GM21723 (cell line): Measurements from ENCODE around the gene FXYD4.
"Not testable (repeated sequence)": the region's sequence is repeated elsewhere in the genome, so short reads cannot be mapped to it uniquely, and the experiment has no call there.

Source experiments
- ATAC-seq: cut with Tn5 transposase; IDR thresholded peaks from one replicate; pipeline ENCODE4 v1.9.1; 2021; ENCODE audit warnings: mild to moderate bottlenecking, moderate library complexity; ENCODE audit not compliant: unreplicated experiment

FXYD4 gene

DNA sequence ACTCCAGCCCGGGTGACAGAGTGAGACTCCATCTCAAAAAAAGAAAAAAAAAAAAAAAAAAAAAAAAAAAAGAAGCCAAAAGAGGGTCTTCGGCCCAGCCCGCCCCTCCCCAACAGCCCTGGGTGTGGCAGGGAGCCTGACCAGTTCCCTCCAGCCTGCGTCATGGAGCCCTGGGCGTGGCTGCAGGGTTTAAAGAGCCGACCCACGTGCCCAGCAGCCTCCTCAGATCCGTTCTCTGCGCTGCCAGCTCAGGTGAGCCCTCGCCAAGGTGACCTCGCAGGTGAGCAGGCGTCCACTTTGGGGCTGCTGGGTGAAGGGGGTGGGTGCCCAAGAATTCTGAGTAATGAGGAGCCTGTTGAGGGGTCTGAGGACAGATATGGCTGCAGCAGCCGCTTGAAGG, at the start of gene FXYD4:
Gene FXYD4 (plus strand): TSS at position 219 of the 400 bp plus-strand sequence. CDS start 2,111 bp downstream, outside the sequence.
- ATAC-seq, result no peak

DNA sequence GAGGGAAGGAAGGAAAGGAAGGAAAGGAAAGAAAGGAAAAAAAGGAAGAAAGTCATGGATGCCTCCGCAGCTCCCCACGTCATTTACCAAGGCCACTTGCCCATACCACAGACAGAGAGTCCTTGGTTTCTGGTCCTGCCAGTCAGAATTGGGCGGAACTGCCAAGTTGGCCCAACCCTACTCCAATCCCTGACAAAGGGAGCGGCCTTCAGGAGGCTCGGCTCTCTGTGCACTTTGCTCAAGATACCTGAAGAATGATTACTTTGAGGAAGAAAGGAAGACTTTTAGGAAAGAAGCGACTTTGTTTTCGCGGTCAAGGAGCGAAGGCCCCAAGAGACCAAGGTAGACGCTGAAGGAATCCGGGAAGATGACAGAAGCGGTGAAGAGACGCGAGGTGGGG, 49.1 kb upstream of the FXYD4 start:
- no peak for ATAC-seq

DNA sequence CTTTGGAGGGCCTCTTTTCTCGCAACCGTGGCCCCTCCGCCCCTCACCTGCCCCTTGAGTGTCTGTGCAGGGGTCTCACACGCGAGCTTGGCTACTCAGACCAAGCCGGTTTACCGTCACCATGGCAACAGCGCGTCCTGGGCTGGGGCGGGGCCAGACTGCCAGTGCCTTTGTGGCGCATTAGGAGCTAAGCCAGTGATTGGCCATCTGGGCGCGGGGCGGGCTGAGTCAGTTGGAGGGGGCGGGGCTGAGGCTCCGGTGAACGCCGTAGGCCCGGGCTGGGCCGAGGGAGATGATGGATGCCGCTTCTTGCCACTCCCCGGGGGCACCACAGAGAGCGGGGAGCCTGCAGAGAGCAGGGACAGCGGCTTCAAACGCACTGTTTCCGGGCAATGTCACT, 48.7 kb upstream of the FXYD4 start:
- peak; percentile 73 for ATAC-seq

DNA sequence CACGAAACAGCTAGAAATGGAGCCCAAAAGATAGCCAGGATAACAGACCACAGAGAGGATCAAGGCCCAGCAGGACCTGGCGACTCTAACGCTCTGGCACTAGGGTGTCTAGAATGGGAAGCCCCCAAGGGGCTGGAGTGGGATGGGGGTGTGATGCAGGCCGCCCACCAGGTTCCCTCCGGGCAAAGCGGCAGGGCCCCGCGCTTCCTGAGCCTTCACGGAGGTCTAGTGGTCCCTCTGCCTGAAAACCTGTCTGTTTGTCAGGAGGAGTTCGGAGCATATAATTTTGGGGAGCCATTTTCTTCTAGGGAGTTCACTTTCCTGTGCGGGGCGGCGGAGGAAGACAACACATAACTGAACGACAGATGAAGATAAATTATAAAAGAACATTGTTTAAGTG, 48.2 kb upstream of the FXYD4 start:
- ATAC-seq, result no peak

DNA sequence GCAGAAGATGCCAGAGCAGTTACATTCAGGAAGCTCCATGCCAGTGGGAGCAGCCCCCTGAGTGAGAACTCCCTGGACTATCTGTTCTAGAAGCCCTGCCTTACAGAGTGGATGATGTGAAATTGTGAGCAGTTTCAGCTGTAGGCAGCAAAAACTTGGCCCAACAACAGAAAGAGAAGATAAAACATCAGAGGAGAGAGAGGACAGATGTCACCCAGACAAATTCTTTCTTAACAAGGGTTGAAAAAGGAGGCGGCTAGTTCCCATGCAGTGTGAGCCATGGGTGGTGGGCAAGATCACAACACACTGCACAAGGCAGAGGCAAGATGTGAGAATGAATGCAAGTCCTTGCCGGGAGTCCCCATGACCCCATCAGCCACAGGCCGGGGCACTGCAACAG, 46.6 kb upstream of the FXYD4 start:
- no peak for ATAC-seq

DNA sequence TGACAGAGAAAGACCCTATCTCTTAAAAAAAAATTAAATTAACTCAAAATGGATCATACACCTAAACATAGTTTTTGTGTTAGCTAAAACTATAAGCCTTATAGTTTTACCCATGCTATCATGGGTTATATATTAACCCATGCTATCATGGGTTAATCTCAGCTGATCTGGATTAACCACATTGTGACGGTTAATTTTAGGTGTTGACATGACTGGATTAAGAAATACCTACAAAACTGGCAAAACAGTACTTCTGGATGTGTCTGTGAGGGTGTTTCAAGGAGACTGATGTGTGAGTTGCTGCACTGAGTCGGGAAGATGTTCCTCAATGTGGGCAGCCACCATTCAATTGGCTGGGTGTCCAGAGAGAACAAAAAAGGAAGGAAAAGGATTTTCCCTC, 44.3 kb upstream of the FXYD4 start:
- ATAC-seq, result no peak

DNA sequence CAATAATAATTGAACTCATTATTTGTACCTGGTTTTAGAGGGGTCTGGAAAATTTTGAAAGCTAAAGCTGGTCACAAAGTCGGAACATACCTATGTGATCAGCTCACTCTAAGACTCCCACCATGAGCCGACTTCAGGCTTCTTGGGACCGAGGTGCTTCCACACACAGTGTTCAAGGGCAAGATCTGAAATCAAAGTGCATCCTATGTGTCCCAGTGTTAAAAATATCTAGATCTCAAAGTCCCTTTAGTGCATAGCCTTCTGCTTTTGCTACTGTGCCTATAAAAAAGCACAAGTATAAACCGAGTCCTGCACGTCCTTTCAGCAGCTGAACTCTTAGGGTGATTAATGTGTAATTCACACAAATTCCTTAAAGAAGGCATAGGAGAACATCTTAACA, 43.5 kb upstream of the FXYD4 start:
- no peak for ATAC-seq

GRCh38 chr10:43328810-43329209, 42.6 kb upstream of the FXYD4 start:
- not testable (repeated sequence) for ATAC-seq

DNA sequence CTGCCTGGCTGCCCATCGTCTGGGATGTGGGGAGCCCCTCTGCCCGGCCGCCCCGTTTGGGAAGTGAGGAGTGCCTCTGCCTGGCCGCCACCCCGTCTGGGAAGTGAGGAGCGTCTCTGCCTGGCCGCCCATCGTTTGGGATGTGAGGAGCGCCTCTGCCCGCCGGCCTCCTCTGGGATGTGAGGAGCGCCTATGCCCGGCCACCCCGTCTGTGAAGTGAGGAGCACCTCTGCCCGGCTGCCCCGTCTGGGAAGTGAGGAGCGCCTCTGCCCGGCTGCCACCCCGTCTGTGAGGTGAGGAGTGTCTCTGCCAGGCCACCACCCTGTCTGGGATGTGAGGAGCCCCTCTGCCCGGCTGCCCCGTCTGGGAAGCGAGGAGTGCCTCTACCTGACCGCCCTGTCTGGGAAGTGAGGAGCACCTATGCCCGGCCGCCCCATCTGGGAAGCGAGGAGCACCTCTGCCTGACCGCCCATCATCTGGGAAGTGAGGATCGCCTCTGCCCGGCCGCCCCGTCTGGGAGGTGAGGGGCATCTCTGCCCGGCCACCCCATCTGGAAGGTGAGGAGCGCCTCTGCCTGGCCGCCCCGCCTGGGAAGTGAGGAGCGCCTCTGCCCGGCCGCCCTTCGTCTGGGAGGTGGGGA, 42.1 kb upstream of the FXYD4 start:
- ATAC-seq, result not testable (repeated sequence)

DNA sequence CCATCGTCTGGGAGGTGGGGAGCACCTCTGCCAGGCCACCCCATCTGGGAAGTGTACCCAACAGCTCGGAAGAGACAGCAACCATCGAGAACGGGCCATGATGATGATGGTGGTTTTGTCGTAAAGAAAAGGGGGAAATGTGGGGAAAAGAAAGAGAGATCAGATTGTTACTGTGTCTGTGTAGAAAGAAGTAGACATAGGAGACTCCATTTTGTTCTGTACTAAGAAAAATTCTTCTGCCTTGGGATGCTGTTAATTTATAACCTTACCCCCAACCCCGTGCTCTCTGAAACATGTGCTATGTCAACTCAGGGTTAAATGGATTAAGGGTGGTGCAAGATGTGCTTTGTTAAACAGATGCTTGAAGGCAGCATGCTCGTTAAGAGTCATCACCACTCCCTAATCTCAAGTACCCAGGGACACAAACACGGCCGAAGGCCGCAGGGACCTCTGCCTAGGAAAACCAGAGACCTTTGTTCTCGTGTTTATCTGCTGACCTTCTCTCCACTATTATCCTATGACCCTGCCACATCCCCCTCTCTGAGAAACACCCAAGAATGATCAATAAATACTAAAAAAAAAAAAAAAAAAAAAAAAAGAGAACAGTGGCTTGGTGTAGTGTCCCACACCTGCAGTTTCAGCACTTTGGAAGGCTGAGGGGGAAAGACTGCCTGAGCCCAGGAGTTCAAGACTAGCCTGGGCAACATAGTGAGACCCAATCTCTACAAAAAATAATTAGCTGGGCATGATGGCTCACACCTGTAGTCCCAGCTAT, 41.2 kb upstream of the FXYD4 start:
- not testable (repeated sequence) for ATAC-seq

DNA sequence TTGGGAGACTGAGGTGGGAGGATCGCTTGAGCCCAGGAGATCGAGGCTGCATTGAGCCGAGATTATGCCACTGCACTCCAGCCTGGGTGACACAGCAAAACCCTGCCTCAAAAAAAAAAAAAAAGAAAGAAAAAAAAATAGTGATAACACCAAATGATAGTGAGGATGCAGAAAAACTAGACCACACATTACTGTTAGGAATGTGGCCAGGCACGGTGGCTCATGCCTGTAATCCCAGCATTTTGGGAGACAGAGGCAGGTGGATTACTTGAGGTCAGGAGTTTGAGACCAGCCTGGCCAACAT, 40.7 kb upstream of the FXYD4 start:
- not testable (repeated sequence) for ATAC-seq

DNA sequence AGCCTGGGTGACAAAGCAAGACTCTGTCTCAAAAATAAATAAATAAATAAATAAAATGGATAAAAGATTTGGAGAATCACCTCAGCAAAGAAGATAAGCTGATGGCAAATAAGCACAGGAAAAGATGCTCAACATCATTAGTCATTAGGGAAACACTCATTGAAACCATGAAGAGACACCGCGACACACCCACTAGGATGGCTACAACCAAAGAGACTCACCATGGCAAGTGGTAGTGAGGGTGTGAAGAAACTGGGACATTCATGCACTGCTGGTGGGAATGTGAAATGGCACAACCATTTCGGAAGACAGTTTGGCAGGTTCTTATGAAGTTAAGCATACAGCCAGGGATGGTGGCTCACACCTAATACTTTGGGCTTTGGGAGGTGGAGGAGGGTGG, 37.8 kb upstream of the FXYD4 start:
- no peak for ATAC-seq

- no peak for ATAC-seq
Observed at GRCh38 chr10:43336061-43336460, 35.4 kb upstream of the FXYD4 start.

GRCh38 chr10:43336641-43337318, 34.7 kb upstream of the FXYD4 start:
- ATAC-seq, result no peak

GRCh38 chr10:43337536-43337935, 33.9 kb upstream of the FXYD4 start:
- ATAC-seq, result not testable (repeated sequence)

DNA sequence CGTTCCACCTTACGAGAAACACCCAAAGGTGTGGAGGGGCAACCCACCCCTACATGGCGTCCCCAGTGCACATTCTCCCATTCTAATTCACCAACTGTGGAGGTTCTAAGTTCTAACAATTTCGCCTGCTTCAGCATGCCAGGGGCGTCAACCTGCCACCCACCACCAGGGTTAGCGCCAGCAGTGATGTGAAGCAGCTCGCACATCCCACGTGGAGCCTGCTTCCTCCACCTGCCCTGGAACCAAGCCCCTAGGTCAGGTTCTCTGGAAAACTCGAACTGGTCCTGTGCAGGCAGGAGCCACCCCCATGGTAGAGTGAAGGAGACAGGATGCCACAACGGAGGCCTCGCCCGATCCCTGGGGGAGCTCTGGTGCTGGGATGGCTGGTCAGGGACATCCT, 33.3 kb upstream of the FXYD4 start:
- no peak for ATAC-seq

GRCh38 chr10:43339136-43339535, 32.3 kb upstream of the FXYD4 start:
- no peak for ATAC-seq

DNA sequence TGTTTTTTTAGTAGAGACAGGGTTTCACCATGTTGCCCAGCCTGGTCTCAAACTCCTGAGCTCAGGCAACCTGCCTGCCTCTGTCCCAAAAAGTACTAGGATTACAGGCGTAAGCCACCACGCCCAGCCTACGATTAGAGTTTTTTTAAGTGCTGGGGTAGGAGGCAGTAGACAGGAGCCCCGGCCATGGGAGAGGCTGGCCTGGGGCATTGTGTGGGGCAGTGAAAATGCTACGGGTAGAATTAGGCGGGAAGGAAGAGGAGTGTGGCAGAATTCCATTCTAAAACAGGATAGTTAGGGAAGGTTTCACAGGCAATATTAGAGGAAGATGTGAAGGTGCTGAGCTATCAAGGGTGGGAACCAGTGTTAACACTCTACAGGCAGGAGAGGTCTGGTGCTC, 31.3 kb upstream of the FXYD4 start:
- ATAC-seq, result no peak

DNA sequence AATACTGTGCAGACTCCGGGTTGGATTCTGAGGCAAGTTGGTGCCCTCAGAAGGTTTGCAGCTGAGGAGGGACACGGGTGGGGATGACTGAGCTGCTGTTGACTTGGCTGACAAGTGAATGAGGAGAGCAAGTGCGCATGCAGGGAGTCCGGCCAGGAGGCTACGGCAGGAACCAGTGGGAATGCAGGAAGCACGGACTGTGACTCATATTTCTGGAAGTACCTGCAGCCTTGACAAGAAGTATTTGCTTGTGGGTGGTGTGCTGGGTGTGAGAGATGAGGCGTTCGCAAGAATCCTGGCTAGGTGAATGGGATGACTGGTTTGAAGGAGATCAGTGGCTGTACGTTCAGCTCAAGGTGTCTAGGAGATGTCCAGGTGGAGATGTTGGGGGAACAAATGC, 30.8 kb upstream of the FXYD4 start:
- no peak for ATAC-seq

- no peak for ATAC-seq
Observed at GRCh38 chr10:43341450-43341849, 30.0 kb upstream of the FXYD4 start.

GRCh38 chr10:43342279-43343125, 28.9 kb upstream of the FXYD4 start:
- no peak for ATAC-seq
